Effector memory CD4-positive, alpha-beta T cell (primary cell): ENCODE measurements around the gene MOG.
"Not testable (repeated sequence)": the region's sequence is repeated elsewhere in the genome, so short reads cannot be mapped to it uniquely, and the experiment has no call there.

ENCODE experiments used
- DNase-seq, 3 donors: peaks; one replicate each; pipeline ENCODE4 v3.0.0-alpha.2; 2020
- H3K27ac ChIP-seq: 2 replicates; pipeline ENCODE4 v1.7.0; 2013; ENCODE audit warnings: mild to moderate bottlenecking, low read length, moderate library complexity; ENCODE audit not compliant: insufficient read depth, poor library complexity, severe bottlenecking
- H3K27me3 ChIP-seq: replicated peaks from 2 replicates; pipeline ENCODE4 v1.7.0; 2013; ENCODE audit warnings: mild to moderate bottlenecking, low read length; ENCODE audit not compliant: insufficient read depth, control insufficient read depth, poor library complexity, severe bottlenecking
- H3K36me3 ChIP-seq: 2 replicates; pipeline ENCODE4 v1.7.0; 2013; ENCODE audit warnings: mild to moderate bottlenecking, low read length, moderate library complexity; ENCODE audit not compliant: control insufficient read depth, insufficient read depth
- H3K4me1 ChIP-seq: 2 replicates; pipeline ENCODE4 v1.7.0; 2013; ENCODE audit warnings: low read length, mild to moderate bottlenecking; ENCODE audit not compliant: control insufficient read depth, insufficient read depth, poor library complexity, severe bottlenecking
- H3K4me3 ChIP-seq: 2 replicates; pipeline ENCODE4 v1.7.0; 2013; ENCODE audit warnings: low read length, low read depth, mild to moderate bottlenecking; ENCODE audit not compliant: insufficient read depth, poor library complexity, severe bottlenecking
- H3K9me3 ChIP-seq: 2 replicates; pipeline ENCODE4 v1.7.0; 2013; ENCODE audit warnings: mild to moderate bottlenecking, low read length, moderate library complexity; ENCODE audit not compliant: control insufficient read depth

Gene MOG

GRCh38 chr6:29656157-29656556 lies 735 bp upstream of the MOG start:
- no peak overlapping the region for H3K4me3 ChIP-seq
- peaks cover 4% of the 10 kb centered on the region for H3K27me3 ChIP-seq

GRCh38 chr6:29661071-29661470 lies 4.2 kb downstream of the MOG start:
- no peaks in the 10 kb centered on the region for H3K9me3 ChIP-seq
- no peak for DNase-seq
- no peak overlapping the region for H3K27ac ChIP-seq
- H3K4me3 ChIP-seq, result no peak overlapping the region
- no peaks in the 10 kb centered on the region for H3K36me3 ChIP-seq
- H3K4me1 ChIP-seq, result no peaks in the 10 kb centered on the region
- H3K27me3 ChIP-seq, result no peaks in the 10 kb centered on the region

More at GRCh38 chr6:29656157-29656556, 735 bp upstream of the MOG start:
- Histone ChIP-seq H3K9me3 (no peaks in the 10 kb centered on the region), H3K36me3 (no peaks in the 10 kb centered on the region), H3K4me1 (no peaks in the 10 kb centered on the region), H3K27ac (no peak overlapping the region)
- no peak for DNase-seq

GRCh38 chr6:29661502-29662141 lies 4.7 kb downstream of the MOG start:
- not testable (repeated sequence) for DNase-seq, H3K27me3 ChIP-seq, H3K9me3 ChIP-seq, H3K4me1 ChIP-seq, H3K27ac ChIP-seq, H3K4me3 ChIP-seq, H3K36me3 ChIP-seq

- Histone ChIP-seq H3K27ac (no peak overlapping the region), H3K4me3 (no peak overlapping the region), H3K36me3 (no peaks in the 10 kb centered on the region), H3K9me3 (no peaks in the 10 kb centered on the region), H3K27me3 (no peaks in the 10 kb centered on the region), H3K4me1 (no peaks in the 10 kb centered on the region)
- DNase-seq, result no peak
These were observed 6.6 kb downstream of the MOG start for GRCh38 chr6:29663300-29664042.

- no peak overlapping the region for H3K4me3 ChIP-seq
- no peaks in the 10 kb centered on the region for H3K27me3 ChIP-seq
- DNase-seq, result no peak
- no peaks in the 10 kb centered on the region for H3K9me3 ChIP-seq
- H3K27ac ChIP-seq, result no peak overlapping the region
- H3K36me3 ChIP-seq, result no peaks in the 10 kb centered on the region
- H3K4me1 ChIP-seq, result no peaks in the 10 kb centered on the region
These were observed 9.3 kb downstream of the MOG start for GRCh38 chr6:29665942-29666825.

GRCh38 chr6:29666826-29667130 lies 9.9 kb downstream of the MOG start:
- H3K27ac ChIP-seq, result no peak overlapping the region
- no peak for DNase-seq
- H3K4me1 ChIP-seq, result no peaks in the 10 kb centered on the region

GRCh38 chr6:29667158-29667557 lies 10.3 kb downstream of the MOG start:
- no peak overlapping the region for H3K4me3 ChIP-seq
- H3K27me3 ChIP-seq, result no peaks in the 10 kb centered on the region
- no peak for DNase-seq
- no peaks in the 10 kb centered on the region for H3K36me3 ChIP-seq
- no peak overlapping the region for H3K27ac ChIP-seq
- H3K9me3 ChIP-seq, result no peaks in the 10 kb centered on the region
- H3K4me1 ChIP-seq, result no peaks in the 10 kb centered on the region

More at GRCh38 chr6:29666826-29667130, 9.9 kb downstream of the MOG start:
- Histone ChIP-seq H3K36me3 (no peaks in the 10 kb centered on the region), H3K4me3 (no peak overlapping the region), H3K9me3 (no peaks in the 10 kb centered on the region), H3K27me3 (no peaks in the 10 kb centered on the region)

GRCh38 chr6:29671026-29671425 lies 14.1 kb downstream of the MOG start:
- H3K4me1 ChIP-seq, result no peaks in the 10 kb centered on the region
- no peak overlapping the region for H3K4me3 ChIP-seq
- no peaks in the 10 kb centered on the region for H3K9me3 ChIP-seq
- H3K27me3 ChIP-seq, result no peaks in the 10 kb centered on the region
- no peak for DNase-seq
- H3K36me3 ChIP-seq, result no peaks in the 10 kb centered on the region
- no peak overlapping the region for H3K27ac ChIP-seq

GRCh38 chr6:29672116-29672515 lies 15.2 kb downstream of the MOG start:
- not testable (repeated sequence) for H3K4me1 ChIP-seq, H3K27ac ChIP-seq, DNase-seq, H3K9me3 ChIP-seq, H3K27me3 ChIP-seq, H3K36me3 ChIP-seq, H3K4me3 ChIP-seq

GRCh38 chr6:29673161-29673560 lies 16.3 kb downstream of the MOG start:
- no peak for DNase-seq
- Histone ChIP-seq H3K4me1 (no peaks in the 10 kb centered on the region), H3K27me3 (no peaks in the 10 kb centered on the region), H3K36me3 (no peaks in the 10 kb centered on the region), H3K27ac (no peak overlapping the region), H3K4me3 (no peak overlapping the region), H3K9me3 (no peaks in the 10 kb centered on the region)
